IMR-90 (cell line): ENCODE data around the gene RTP5.

Source experiments
- BHLHE40 ChIP-seq: fragments of 150-350 bp; IDR thresholded peaks from 2 replicates; pipeline ENCODE4 v1.6.1; 2016; ENCODE audit warnings: mild to moderate bottlenecking, low read depth, low read length
- CEBPB ChIP-seq: IDR thresholded peaks from 2 replicates; pipeline ENCODE4 v1.6.1; 2012; ENCODE audit warnings: low read depth, low read length, improper control_type of control experiment
- CTCF ChIP-seq: conservative IDR thresholded peaks from 2 replicates; pipeline ENCODE4 v1.5.1; 2012; ENCODE audit warnings: mild to moderate bottlenecking, low read depth, low read length, improper control_type of control experiment
- FOS ChIP-seq: fragments of 150-350 bp; IDR thresholded peaks from 2 replicates; pipeline ENCODE4 v1.6.1; 2016; ENCODE audit warnings: low read depth, low read length
- MAFK ChIP-seq: IDR thresholded peaks from 2 replicates; pipeline ENCODE4 v1.6.1; 2012; ENCODE audit warnings: low read depth, low read length, improper control_type of control experiment
- MAZ ChIP-seq: IDR thresholded peaks from 2 replicates; pipeline ENCODE4 v1.6.1; 2012; ENCODE audit warnings: low read depth, mild to moderate bottlenecking, low read length, improper control_type of control experiment, moderate library complexity, borderline replicate concordance
- POLR2A ChIP-seq: IDR thresholded peaks from 2 replicates; pipeline ENCODE4 v1.6.1; 2012; ENCODE audit warnings: mild to moderate bottlenecking, low read depth, low read length
- RAD21 ChIP-seq: IDR thresholded peaks from 2 replicates; pipeline ENCODE4 v1.6.1; 2012; ENCODE audit warnings: low read length, improper control_type of control experiment
- RCOR1 ChIP-seq: IDR thresholded peaks from 2 replicates; pipeline ENCODE4 v1.6.1; 2012; ENCODE audit warnings: mild to moderate bottlenecking, low read length, improper control_type of control experiment; ENCODE audit not compliant: insufficient replicate concordance
- RFX5 ChIP-seq: IDR thresholded peaks from 2 replicates; pipeline ENCODE4 v1.8.0; 2012; ENCODE audit warnings: low read depth, mild to moderate bottlenecking, low read length, moderate library complexity
- USF2 ChIP-seq: fragments of 150-350 bp; IDR thresholded peaks from 2 replicates; pipeline ENCODE4 v1.6.1; 2017; ENCODE audit warnings: mild to moderate bottlenecking, antibody characterized with exemption, low read length, low read depth

GRCh38 chr2:241909769-241910168, 40.2 kb downstream of the RTP5 start:
- TF ChIP-seq CTCF: no peak
- TF ChIP-seq RAD21: no peak
- TF ChIP-seq MAFK: no peak
- TF ChIP-seq POLR2A: no peak
- TF ChIP-seq MAZ: no peak
- no peak for TF ChIP-seq CEBPB
- TF ChIP-seq BHLHE40: no peak
- no peak for TF ChIP-seq USF2
- TF ChIP-seq RFX5: no peak
- TF ChIP-seq RCOR1: no peak
- TF ChIP-seq FOS: no peak
